Left ventricle myocardium superior (tissue), 1 donor: Measurements from ENCODE around the gene ASCC1. TPM values are rescaled to one million over a fixed set of nuclear protein-coding genes. Genes with fewer than 3 reads are reported as not detected.

Experiments used
- total RNA-seq: library from RNA; stranded (reverse); fragmentation: NEBNext Ultra II Directional; extraction: Animal tissue kit (Norgen Biotek cat#: 25700); gene quantifications from one replicate; pipeline ENCODE4 v1.2.1, GENCODE V29; 2021
- donor health status: DM: no; HTN: yes; CAD: no; lungs with severe emphysema.

Gene ASCC1
- total RNA-seq, 1 donor from 2014 or later: 34.7 TPM

Other genes starting within 250 kb of the ASCC1 start
- 12.7 TPM for gene SPOCK2, start 127.7 kb downstream of the ASCC1 start, total RNA-seq
- gene ANAPC16, start 264 bp downstream of the ASCC1 start, total RNA-seq: 260 TPM
- 64.2 TPM for gene DDIT4, start 57.6 kb upstream of the ASCC1 start, total RNA-seq
- 25.9 TPM for gene DNAJB12, start 138.6 kb upstream of the ASCC1 start, total RNA-seq